Measurements from ENCODE around the gene LAGE3.

- TF ChIP-seq POLR2A (IDR thresholded peaks at IDR 0.05) (peak; percentile 40), EP300 (IDR thresholded peaks at IDR 0.05) (no peak)
- TF ChIP-seq, protein P1, sequence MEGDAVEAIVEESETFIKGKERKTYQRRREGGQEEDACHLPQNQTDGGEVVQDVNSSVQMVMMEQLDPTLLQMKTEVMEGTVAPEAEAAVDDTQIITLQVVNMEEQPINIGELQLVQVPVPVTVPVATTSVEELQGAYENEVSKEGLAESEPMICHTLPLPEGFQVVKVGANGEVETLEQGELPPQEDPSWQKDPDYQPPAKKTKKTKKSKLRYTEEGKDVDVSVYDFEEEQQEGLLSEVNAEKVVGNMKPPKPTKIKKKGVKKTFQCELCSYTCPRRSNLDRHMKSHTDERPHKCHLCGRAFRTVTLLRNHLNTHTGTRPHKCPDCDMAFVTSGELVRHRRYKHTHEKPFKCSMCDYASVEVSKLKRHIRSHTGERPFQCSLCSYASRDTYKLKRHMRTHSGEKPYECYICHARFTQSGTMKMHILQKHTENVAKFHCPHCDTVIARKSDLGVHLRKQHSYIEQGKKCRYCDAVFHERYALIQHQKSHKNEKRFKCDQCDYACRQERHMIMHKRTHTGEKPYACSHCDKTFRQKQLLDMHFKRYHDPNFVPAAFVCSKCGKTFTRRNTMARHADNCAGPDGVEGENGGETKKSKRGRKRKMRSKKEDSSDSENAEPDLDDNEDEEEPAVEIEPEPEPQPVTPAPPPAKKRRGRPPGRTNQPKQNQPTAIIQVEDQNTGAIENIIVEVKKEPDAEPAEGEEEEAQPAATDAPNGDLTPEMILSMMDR (IDR thresholded peaks at IDR 0.05) = no peak
Measured at GRCh38 chrX:154458116-154458953, 20.7 kb downstream of the LAGE3 start, which contains the start of gene PLXNA3.

Measured in ovary (tissue), 3 donors.